ENCODE data around the gene TSPAN9. TPM values are rescaled to one million over a fixed set of nuclear protein-coding genes. Genes with fewer than 3 reads are reported as not detected.

TSPAN9 gene
- polyA plus RNA-seq, 3 donors = 0.15 to 0.34 (median 0.25) TPM

GRCh38 chr12:3262470-3262869 lies 185.3 kb downstream of the TSPAN9 start:
- Mint-ChIP-seq H3K9me3 (peaks cover 0 to 1% (median 0%) of the 10 kb centered on the region in 7 donors), H3K27ac (no peak overlapping the region), H3K4me3 (no peak overlapping the region), H3K27me3 (ENCODE audit: low read depth in 3 of 3) (peaks cover 2 to 19% (median 19%) of the 10 kb centered on the region in 3 donors), H3K36me3 (no peaks in the 10 kb centered on the region), H3K4me1 (peaks cover 10% of the 10 kb centered on the region)
- DNase-seq = no peak
- Histone ChIP-seq H3K4me3 (replicated peaks in 1 of 3; ENCODE audit: low read depth in 2 of 3, low read length in 3 of 3) (no peak overlapping the region), H2AFZ (ENCODE audit: insufficient read depth, low read depth, low read length, poor library complexity, severe bottlenecking) (no peak overlapping the region), H3K36me3 (replicated peaks in 1 of 2; ENCODE audit: control insufficient read depth in 1 of 2, insufficient read depth in 2 of 2, low read length in 2 of 2) (no peaks in the 10 kb centered on the region), H3K79me2 (ENCODE audit: insufficient read depth, low read length) (no peaks in the 10 kb centered on the region), H3K4me1 (ENCODE audit: control insufficient read depth in 1 of 2, insufficient read depth in 2 of 2, low read length in 2 of 2) (no peaks in the 10 kb centered on the region), H3K9me3 (replicated peaks in 1 of 2; ENCODE audit: control insufficient read depth in 1 of 2, insufficient read depth in 1 of 2, low read length in 2 of 2) (no peaks in the 10 kb centered on the region), H4K20me1 (ENCODE audit: insufficient read depth, low read length) (no peaks in the 10 kb centered on the region), H3K27ac (ENCODE audit: low read depth in 1 of 2, low read length in 2 of 2) (no peak overlapping the region), H3K27me3 (ENCODE audit: control insufficient read depth in 2 of 2, insufficient read depth in 2 of 2, low read length in 2 of 2) (peaks cover 0 to 5% of the 10 kb centered on the region in 2 donors), H3K9ac (ENCODE audit: insufficient read depth, low read length, poor library complexity, severe bottlenecking) (no peak overlapping the region), H3K4me2 (replicated peaks; ENCODE audit: extremely low read depth, low read length, poor library complexity, severe bottlenecking) (no peak overlapping the region)
- no CpG with 5 or more reads among the region's 10 CpGs for WGBS (ENCODE audit: insufficient coverage)
- no peak for TF ChIP-seq CTCF (IDR thresholded peaks at IDR 0.05)
- intact Hi-C loops (cut with micrococcal nuclease) = no loop called here

- no peak overlapping the region for H3K4me3 ChIP-seq (replicated peaks in 1 of 3; ENCODE audit: low read depth in 2 of 3, low read length in 3 of 3)
- H3K36me3 Mint-ChIP-seq = no peaks in the 10 kb centered on the region
- no peaks in the 10 kb centered on the region for H3K36me3 ChIP-seq (replicated peaks in 1 of 2; ENCODE audit: control insufficient read depth in 1 of 2, insufficient read depth in 2 of 2, low read length in 2 of 2)
- no peak overlapping the region for H2AFZ ChIP-seq (ENCODE audit: insufficient read depth, low read depth, low read length, poor library complexity, severe bottlenecking)
- no peaks in the 10 kb centered on the region for H3K4me1 ChIP-seq (ENCODE audit: control insufficient read depth in 1 of 2, insufficient read depth in 2 of 2, low read length in 2 of 2)
- no peak overlapping the region for H3K4me3 Mint-ChIP-seq
- intact Hi-C loops (cut with micrococcal nuclease) = no loop called here
- H3K27me3 ChIP-seq (ENCODE audit: control insufficient read depth in 2 of 2, insufficient read depth in 2 of 2, low read length in 2 of 2) = peaks cover 0 to 5% of the 10 kb centered on the region in 2 donors
- H4K20me1 ChIP-seq (ENCODE audit: insufficient read depth, low read length) = no peaks in the 10 kb centered on the region
- no peak overlapping the region for H3K9ac ChIP-seq (ENCODE audit: insufficient read depth, low read length, poor library complexity, severe bottlenecking)
- DNase-seq = no peak
- H3K9me3 ChIP-seq (replicated peaks in 1 of 2; ENCODE audit: control insufficient read depth in 1 of 2, insufficient read depth in 1 of 2, low read length in 2 of 2) = no peaks in the 10 kb centered on the region
- no peaks in the 10 kb centered on the region for H3K79me2 ChIP-seq (ENCODE audit: insufficient read depth, low read length)
- no peak overlapping the region for H3K27ac ChIP-seq (ENCODE audit: low read depth in 1 of 2, low read length in 2 of 2)
- TF ChIP-seq CTCF (IDR thresholded peaks at IDR 0.05) = no peak
- H3K9me3 Mint-ChIP-seq = peaks cover 0 to 1% (median 0%) of the 10 kb centered on the region in 7 donors
- peaks cover 2 to 25% (median 19%) of the 10 kb centered on the region in 3 donors for H3K27me3 Mint-ChIP-seq (ENCODE audit: low read depth in 3 of 3)
- H3K27ac Mint-ChIP-seq = no peak overlapping the region
- H3K4me1 Mint-ChIP-seq = peaks cover 10% of the 10 kb centered on the region
- 95% methylated on average over 5 of the region's 13 CpGs for WGBS (ENCODE audit: insufficient coverage)
- no peak overlapping the region for H3K4me2 ChIP-seq (replicated peaks; ENCODE audit: extremely low read depth, low read length, poor library complexity, severe bottlenecking)
Measured at GRCh38 chr12:3263282-3263681, 186.1 kb downstream of the TSPAN9 start.
